Activated B cell treated with CpG ODN at 0.5 μM for 24 hours (primary cell): ENCODE results near the gene GMPR2. TPM values are rescaled to one million over a fixed set of nuclear protein-coding genes. Genes with fewer than 3 reads are reported as not detected.
A peak's percentile ranks its signal among the peaks of the same experiment; 100 is the strongest.

Source experiments
- ATAC-seq: fragments of 200-7000 bp; cut with Tn5 transposase; one replicate; pipeline ENCODE4 v1.10.0; 2021; ENCODE audit warnings: low read depth, mild to moderate bottlenecking, moderate library complexity
- CTCF ChIA-PET: fragments of 350-600 bp; sonication (Branson Sonifier 250); formaldehyde crosslinking; loops from one replicate; lab custom pipeline; 2021; ENCODE audit warnings: antibody characterized with exemption; lab: Charles Lee
- POLR2A ChIA-PET: fragments of 350-600 bp; sonication (Branson Sonifier 250); formaldehyde crosslinking; loops from one replicate; lab custom pipeline; 2021; ENCODE audit warnings: antibody characterized with exemption; lab: Charles Lee
- DNase-seq: peaks from one replicate; pipeline ENCODE4 v3.0.0; 2022
- H3K27ac Mint-ChIP-seq: one replicate; pipeline ENCODE4 v1.8.0; 2020; ENCODE audit warnings: mixed read lengths
- H3K27me3 Mint-ChIP-seq: one replicate; pipeline ENCODE4 v1.8.0; 2021; ENCODE audit warnings: mixed read lengths
- H3K36me3 Mint-ChIP-seq: one replicate; pipeline ENCODE4 v1.8.0; 2021; ENCODE audit warnings: low read depth, mixed read lengths
- H3K4me1 Mint-ChIP-seq: one replicate; pipeline ENCODE4 v1.8.0; 2021; ENCODE audit warnings: mixed read lengths
- H3K4me3 Mint-ChIP-seq: one replicate; pipeline ENCODE4 v1.8.0; 2020; ENCODE audit warnings: mild to moderate bottlenecking, mixed read lengths
- H3K9me3 Mint-ChIP-seq: one replicate; pipeline ENCODE4 v1.8.0; 2020; ENCODE audit warnings: mixed read lengths
- intact Hi-C: fragments of 100-400 bp; cut with micrococcal nuclease; formaldehyde crosslinking; loops from one replicate; pipeline ENCODE4 v1.15.1; 2024
- total RNA-seq: library from RNA; stranded (reverse); gene quantifications from 2 replicates; pipeline ENCODE4 v1.2.3, GENCODE V29; 2022
- TF ChIP-seq, protein P1 (sequence below): fragments of 200-600 bp; IDR thresholded peaks from one replicate; pipeline ENCODE4 v1.8.0; 2022; ENCODE audit warnings: antibody characterized with exemption, mild to moderate bottlenecking

Gene GMPR2
- total RNA-seq, 1 donor from 2014 or later, result 50.2 TPM

DNA sequence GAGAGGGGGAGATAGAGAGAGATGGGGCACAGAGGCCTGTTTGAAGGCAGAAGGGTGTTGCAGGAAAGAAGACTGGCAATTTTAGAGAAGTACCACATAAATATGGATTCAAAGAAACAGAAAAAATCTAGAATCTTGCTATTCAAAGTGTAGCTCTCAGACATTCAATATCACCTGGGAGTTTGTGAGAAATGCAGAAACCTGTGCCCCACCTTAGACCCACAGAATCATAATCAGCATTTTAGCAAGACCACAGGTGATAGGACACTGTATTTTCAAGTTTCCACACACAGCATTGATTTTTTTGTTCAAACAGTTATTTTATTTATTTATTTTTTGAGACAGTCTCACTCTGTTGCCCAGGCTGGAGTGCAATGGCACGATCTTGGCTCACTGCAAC, 3.8 kb upstream of the GMPR2 start:
- no peaks in the 10 kb centered on the region for H3K9me3 Mint-ChIP-seq
- ChIA-PET POLR2A (interaction anchor here (0.6 to 1.5 kb wide), 4 partner anchors 10 to 71 kb away, joined by 3 to 6 read pairs (median 4); partner anchors contain the start of genes DHRS1 and NOP9), CTCF (interaction anchor here (1.9 kb wide), 1 partner anchor 103 kb away, joined by 4 read pairs; no protein-coding TSS in a partner anchor)
- DNase-seq, result no peak
- H3K27me3 Mint-ChIP-seq, result no peaks in the 10 kb centered on the region
- intact Hi-C loops, result no loop called here
- H3K4me3 Mint-ChIP-seq, result no peak overlapping the region
- TF ChIP-seq, protein P1, sequence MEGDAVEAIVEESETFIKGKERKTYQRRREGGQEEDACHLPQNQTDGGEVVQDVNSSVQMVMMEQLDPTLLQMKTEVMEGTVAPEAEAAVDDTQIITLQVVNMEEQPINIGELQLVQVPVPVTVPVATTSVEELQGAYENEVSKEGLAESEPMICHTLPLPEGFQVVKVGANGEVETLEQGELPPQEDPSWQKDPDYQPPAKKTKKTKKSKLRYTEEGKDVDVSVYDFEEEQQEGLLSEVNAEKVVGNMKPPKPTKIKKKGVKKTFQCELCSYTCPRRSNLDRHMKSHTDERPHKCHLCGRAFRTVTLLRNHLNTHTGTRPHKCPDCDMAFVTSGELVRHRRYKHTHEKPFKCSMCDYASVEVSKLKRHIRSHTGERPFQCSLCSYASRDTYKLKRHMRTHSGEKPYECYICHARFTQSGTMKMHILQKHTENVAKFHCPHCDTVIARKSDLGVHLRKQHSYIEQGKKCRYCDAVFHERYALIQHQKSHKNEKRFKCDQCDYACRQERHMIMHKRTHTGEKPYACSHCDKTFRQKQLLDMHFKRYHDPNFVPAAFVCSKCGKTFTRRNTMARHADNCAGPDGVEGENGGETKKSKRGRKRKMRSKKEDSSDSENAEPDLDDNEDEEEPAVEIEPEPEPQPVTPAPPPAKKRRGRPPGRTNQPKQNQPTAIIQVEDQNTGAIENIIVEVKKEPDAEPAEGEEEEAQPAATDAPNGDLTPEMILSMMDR, result no peak
- ATAC-seq, result no peak
- no peak overlapping the region for H3K27ac Mint-ChIP-seq
- H3K4me1 Mint-ChIP-seq, result peaks cover 35% of the 10 kb centered on the region
- peaks cover 36% of the 10 kb centered on the region for H3K36me3 Mint-ChIP-seq

DNA sequence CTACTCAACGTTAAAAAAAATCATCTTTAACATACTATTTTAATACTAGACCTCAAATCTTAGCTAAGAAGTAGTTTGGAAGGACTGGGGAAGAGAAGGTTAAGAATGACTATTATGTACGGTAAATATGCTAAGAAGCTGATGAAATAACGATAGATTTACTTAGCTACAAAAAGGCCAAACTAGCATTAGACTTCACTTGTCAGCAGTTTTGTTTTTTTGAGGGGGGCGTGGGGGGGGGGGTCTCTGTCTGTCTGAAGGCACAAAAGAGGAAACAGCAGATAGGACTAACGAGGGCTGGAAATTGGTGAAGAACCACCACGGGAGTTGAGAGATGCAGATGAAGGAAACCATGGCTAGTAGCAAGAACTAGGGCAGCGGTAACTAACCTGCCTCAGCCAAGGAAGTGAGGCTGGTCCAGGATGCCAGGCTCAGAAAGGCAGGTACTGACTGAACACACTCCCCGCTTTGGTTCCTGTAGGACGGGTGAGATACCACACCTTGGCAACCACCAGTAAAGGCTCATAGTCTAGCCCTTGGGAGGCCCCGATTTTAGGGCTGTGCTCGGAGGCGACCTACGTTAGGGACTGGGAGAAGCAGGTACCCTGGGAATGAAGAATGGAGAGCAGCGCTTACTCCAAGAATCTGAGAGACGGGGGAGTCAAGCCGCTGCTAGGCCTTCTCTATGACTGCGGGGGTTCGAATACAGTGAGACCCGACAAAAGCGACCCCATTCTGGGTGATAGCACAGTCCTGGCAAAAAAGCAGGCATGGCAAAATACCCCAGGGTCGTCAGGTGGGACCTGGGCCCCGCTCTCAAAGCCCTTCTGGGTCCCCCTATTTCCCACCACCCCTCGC, 1.2 kb upstream of the GMPR2 start:
- POLR2A ChIA-PET, result interaction anchor here (0.6 to 4.4 kb wide), 10 partner anchors 11 to 90 kb away, joined by 3 to 48 read pairs (median 7); partner anchors contain the start of genes CHMP4A, EMC9, IPO4 and IRF9

DNA sequence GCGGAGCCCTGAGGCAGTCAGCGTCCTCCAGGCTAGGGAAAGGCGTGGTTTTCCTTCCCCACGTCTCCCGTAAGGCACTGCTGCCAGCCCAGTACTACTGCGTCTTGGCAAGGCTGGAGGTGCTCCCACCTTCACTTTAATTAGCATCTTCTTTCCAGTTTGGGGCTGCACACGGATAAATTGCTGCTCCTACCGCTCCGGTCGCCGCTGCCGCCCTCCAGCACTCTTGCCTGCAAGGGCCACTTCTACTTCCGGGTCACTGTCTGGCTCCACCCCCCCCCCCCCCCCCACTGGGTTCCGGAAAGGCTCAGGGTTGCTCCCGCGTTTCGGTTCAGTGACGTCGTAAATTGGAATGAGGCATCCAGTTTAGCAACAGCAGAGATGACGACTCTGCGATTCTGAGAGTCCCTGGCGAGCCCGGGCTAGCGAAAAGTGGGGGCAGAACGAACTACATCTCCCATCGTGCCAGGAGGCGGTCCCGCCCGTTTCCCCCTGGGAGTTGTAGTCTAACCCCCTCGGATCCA, 546 bp upstream of the GMPR2 start, which contains the start of gene NEDD8:
NEDD8 (minus strand) TSS at position 247 of the 524 bp plus-strand sequence; CDS start at position 147, 100 bp downstream.
- intact Hi-C loops, result loop anchor here (1.0 to 5.0 kb wide), 9 partner anchors 10 to 199 kb away; partner anchors contain the start of genes DCAF11, DHRS1, IPO4 and MDP1
- no peaks in the 10 kb centered on the region for H3K27me3 Mint-ChIP-seq
- no peak for DNase-seq
- peak; percentile 88 for ATAC-seq
- peaks cover 43% of the 10 kb centered on the region for H3K4me1 Mint-ChIP-seq
- POLR2A ChIA-PET, result interaction anchor here (0.6 to 4.4 kb wide), 10 partner anchors 10 to 85 kb away, joined by 3 to 48 read pairs (median 6); partner anchors contain the start of genes CHMP4A, IRF9, MDP1 and PSME2
- peak within 1 kb of the TSS; percentile 99 for H3K4me3 Mint-ChIP-seq
- H3K36me3 Mint-ChIP-seq, result peaks cover 47% of the 10 kb centered on the region
- CTCF ChIA-PET, result no interaction called here
- H3K27ac Mint-ChIP-seq, result peak within 1 kb of the TSS; percentile 94
- TF ChIP-seq, protein P1, result no peak
- H3K9me3 Mint-ChIP-seq, result no peaks in the 10 kb centered on the region

More for the DNA sequence above, 1.2 kb upstream of the GMPR2 start:
- Mint-ChIP-seq H3K36me3 (peaks cover 44% of the 10 kb centered on the region), H3K27ac (peak overlapping the region; percentile 94), H3K4me3 (peak overlapping the region; percentile 99), H3K4me1 (peaks cover 45% of the 10 kb centered on the region), H3K27me3 (no peaks in the 10 kb centered on the region), H3K9me3 (no peaks in the 10 kb centered on the region)
- intact Hi-C loops, result loop anchor here (1.0 to 5.0 kb wide), 9 partner anchors 11 to 200 kb away; partner anchors contain the start of genes DCAF11, DHRS1, IPO4 and MDP1
- CTCF ChIA-PET, result interaction anchor here (0.9 to 1.0 kb wide), 3 partner anchors 70 to 200 kb away, joined by 3 read pairs; no protein-coding TSS in a partner anchor
- no peak for ATAC-seq
- TF ChIP-seq, protein P1, result no peak
- no peak for DNase-seq

DNA sequence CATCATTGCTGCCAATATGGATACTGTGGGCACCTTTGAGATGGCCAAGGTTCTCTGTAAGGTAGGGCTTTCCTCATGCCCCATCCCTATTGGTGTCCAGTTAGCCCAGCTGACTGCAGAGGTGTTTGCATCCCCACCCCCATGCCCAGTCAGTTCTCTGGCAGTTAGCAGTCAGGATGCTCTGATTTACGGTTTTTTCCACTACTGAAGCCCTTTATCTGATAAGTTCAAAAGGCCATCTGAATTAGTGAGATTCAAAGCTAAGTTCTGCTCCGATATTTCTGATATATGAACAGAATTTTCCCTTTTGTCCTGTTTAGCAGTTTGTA, 773 bp downstream of the GMPR2 start:
- CTCF ChIA-PET, result interaction anchor here (1.4 kb wide), 1 partner anchor 9 kb away, joined by 4 read pairs; the partner anchor contains the start of gene TINF2
- no peak for ATAC-seq
- peak overlapping the region; percentile 94 for H3K27ac Mint-ChIP-seq
- peaks cover 55% of the 10 kb centered on the region for H3K36me3 Mint-ChIP-seq
- TF ChIP-seq, protein P1, result no peak
- intact Hi-C loops, result loop anchor here (5.0 kb wide), 1 partner anchor 39 kb away; the partner anchor contains the start of gene RABGGTA
- H3K27me3 Mint-ChIP-seq, result no peaks in the 10 kb centered on the region
- no peaks in the 10 kb centered on the region for H3K9me3 Mint-ChIP-seq
- H3K4me1 Mint-ChIP-seq, result peaks cover 49% of the 10 kb centered on the region
- no peak for DNase-seq
- POLR2A ChIA-PET, result interaction anchor here (0.6 to 4.4 kb wide), 3 partner anchors 9 to 87 kb away, joined by 3 to 48 read pairs (median 3); partner anchors contain the start of genes PSME2 and TINF2
- peak overlapping the region; percentile 99 for H3K4me3 Mint-ChIP-seq
